ACC112 (cell line): Measurements from ENCODE around the gene YES1.

Experiments used
- H2AFZ ChIP-seq: fragments of 200-600 bp; sonication (generic); one replicate; pipeline ENCODE4 v1.6.0; 2017; ENCODE audit warnings: antibody characterized with exemption, low read length; ENCODE audit not compliant: unreplicated experiment
- H3K27ac ChIP-seq: fragments of 200-600 bp; sonication (generic); 2 replicates; pipeline ENCODE4 v1.5.1; 2014; ENCODE audit warnings: low read depth, mild to moderate bottlenecking, antibody characterized with exemption, low read length, moderate library complexity
- H3K27me3 ChIP-seq: fragments of 200-600 bp; sonication (generic); 2 replicates; pipeline ENCODE4 v1.6.1; 2014; ENCODE audit warnings: mild to moderate bottlenecking, antibody characterized with exemption, low read length, moderate library complexity, mixed read lengths; ENCODE audit not compliant: insufficient read depth
- H3K36me3 ChIP-seq: fragments of 200-600 bp; sonication (generic); 2 replicates; pipeline ENCODE4 v1.6.1; 2016; ENCODE audit warnings: mild to moderate bottlenecking, antibody characterized with exemption, low read length, moderate library complexity, mixed read lengths; ENCODE audit not compliant: insufficient read depth
- H3K4me1 ChIP-seq: fragments of 200-600 bp; sonication (generic); one replicate; pipeline ENCODE4 v1.6.1; 2016; ENCODE audit warnings: low read length, mixed read lengths; ENCODE audit not compliant: insufficient read depth, unreplicated experiment, control insufficient read depth
- H3K4me3 ChIP-seq: fragments of 200-600 bp; sonication (generic); 2 replicates; pipeline ENCODE4 v1.5.1; 2014; ENCODE audit warnings: mild to moderate bottlenecking, low read depth, low read length
- H3K79me2 ChIP-seq: fragments of 200-600 bp; sonication (generic); one replicate; pipeline ENCODE4 v1.6.0; 2016; ENCODE audit warnings: low read length; ENCODE audit not compliant: control insufficient read depth, unreplicated experiment, insufficient read depth

Gene YES1

GRCh38 chr18:839224-840022 is 27.4 kb upstream of the YES1 start:
- Histone ChIP-seq H3K27me3 (no peaks in the 10 kb centered on the region), H3K4me3 (no peak overlapping the region), H3K36me3 (no peaks in the 10 kb centered on the region), H3K4me1 (peaks cover 17% of the 10 kb centered on the region), H2AFZ (no peak overlapping the region), H3K27ac (no peak overlapping the region), H3K79me2 (no peaks in the 10 kb centered on the region)

GRCh38 chr18:837922-838321 is 25.9 kb upstream of the YES1 start:
- H3K27me3 ChIP-seq: no peaks in the 10 kb centered on the region

GRCh38 chr18:834082-834720 is 22.2 kb upstream of the YES1 start:
- Histone ChIP-seq H3K4me3 (no peak overlapping the region), H3K27ac (no peak overlapping the region), H3K79me2 (no peaks in the 10 kb centered on the region), H3K4me1 (peaks cover 9% of the 10 kb centered on the region), H3K27me3 (no peaks in the 10 kb centered on the region), H2AFZ (no peak overlapping the region), H3K36me3 (no peaks in the 10 kb centered on the region)

More at GRCh38 chr18:837922-838321, 25.9 kb upstream of the YES1 start:
- H3K4me3 ChIP-seq: no peak overlapping the region
- no peaks in the 10 kb centered on the region for H3K79me2 ChIP-seq
- no peak overlapping the region for H2AFZ ChIP-seq
- H3K36me3 ChIP-seq: no peaks in the 10 kb centered on the region
- peaks cover 17% of the 10 kb centered on the region for H3K4me1 ChIP-seq
- H3K27ac ChIP-seq: no peak overlapping the region

- Histone ChIP-seq H3K36me3 (no peaks in the 10 kb centered on the region), H3K79me2 (no peaks in the 10 kb centered on the region), H2AFZ (no peak overlapping the region), H3K27ac (no peak overlapping the region), H3K4me1 (peaks cover 9% of the 10 kb centered on the region), H3K27me3 (no peaks in the 10 kb centered on the region), H3K4me3 (no peak overlapping the region)
These were observed 21.2 kb upstream of the YES1 start for GRCh38 chr18:833197-833596.

- Histone ChIP-seq H3K27ac (no peak overlapping the region), H2AFZ (no peak overlapping the region), H3K79me2 (no peaks in the 10 kb centered on the region), H3K36me3 (no peaks in the 10 kb centered on the region), H3K4me1 (peaks cover 9% of the 10 kb centered on the region), H3K27me3 (no peaks in the 10 kb centered on the region), H3K4me3 (peak overlapping the region; percentile 45; the same call in 1 of the 2 replicates)
These were observed 20.1 kb upstream of the YES1 start for GRCh38 chr18:832085-832681.

- H3K27me3 ChIP-seq: no peaks in the 10 kb centered on the region
- H3K4me1 ChIP-seq: peaks cover 9% of the 10 kb centered on the region
- H2AFZ ChIP-seq: peak overlapping the region; percentile 94
- H3K27ac ChIP-seq: peak overlapping the region; percentile 83
- peak overlapping the region; percentile 55 for H3K4me3 ChIP-seq
- H3K36me3 ChIP-seq: no peaks in the 10 kb centered on the region
- no peaks in the 10 kb centered on the region for H3K79me2 ChIP-seq
These were observed 18.4 kb upstream of the YES1 start for GRCh38 chr18:830315-830901.

- H3K36me3 ChIP-seq: no peaks in the 10 kb centered on the region
These were observed 17.4 kb upstream of the YES1 start for GRCh38 chr18:829432-829831.

GRCh38 chr18:827093-827677 is 15.1 kb upstream of the YES1 start:
- Histone ChIP-seq H3K4me1 (peaks cover 9% of the 10 kb centered on the region), H3K4me3 (no peak overlapping the region), H3K27me3 (no peaks in the 10 kb centered on the region), H3K36me3 (no peaks in the 10 kb centered on the region), H3K79me2 (no peaks in the 10 kb centered on the region), H3K27ac (no peak overlapping the region), H2AFZ (no peak overlapping the region)

More at GRCh38 chr18:829432-829831, 17.4 kb upstream of the YES1 start:
- Histone ChIP-seq H2AFZ (no peak overlapping the region), H3K4me1 (peaks cover 9% of the 10 kb centered on the region), H3K27ac (no peak overlapping the region; the same call in 1 of the 2 replicates), H3K79me2 (no peaks in the 10 kb centered on the region), H3K27me3 (no peaks in the 10 kb centered on the region), H3K4me3 (no peak overlapping the region)

- Histone ChIP-seq H3K27ac (peak overlapping the region; percentile 10; the same call in 1 of the 2 replicates), H3K4me1 (peaks cover 9% of the 10 kb centered on the region), H3K36me3 (no peaks in the 10 kb centered on the region), H2AFZ (peak overlapping the region; percentile 3), H3K79me2 (no peaks in the 10 kb centered on the region), H3K27me3 (no peaks in the 10 kb centered on the region), H3K4me3 (no peak overlapping the region)
These were observed 14.0 kb upstream of the YES1 start for GRCh38 chr18:825891-826585.

- Histone ChIP-seq H3K36me3 (no peaks in the 10 kb centered on the region), H3K27me3 (no peaks in the 10 kb centered on the region), H2AFZ (no peak overlapping the region), H3K79me2 (no peaks in the 10 kb centered on the region), H3K4me3 (no peak overlapping the region), H3K4me1 (no peaks in the 10 kb centered on the region), H3K27ac (no peak overlapping the region)
These were observed 12.1 kb upstream of the YES1 start for GRCh38 chr18:824179-824578.
